Neural cell (in vitro differentiated cells): ENCODE data around the gene LPCAT1. TPM values are rescaled to one million over a fixed set of nuclear protein-coding genes. Genes with fewer than 3 reads are reported as not detected.

ENCODE experiments used
- H2AFZ ChIP-seq: fragments of 200-600, 300-800 bp; sonication (generic), shearing (Covaris generic); 2 replicates; pipeline ENCODE4 v1.6.0; 2014; ENCODE audit warnings: low read depth, mild to moderate bottlenecking, antibody characterized with exemption, low read length, moderate library complexity
- H3F3A ChIP-seq: fragments of 200-600 bp; shearing (Covaris generic); 2 replicates; pipeline ENCODE4 v1.6.1; 2016; ENCODE audit warnings: mild to moderate bottlenecking, moderate library complexity, mixed read lengths, antibody characterized with exemption, low read length; ENCODE audit not compliant: insufficient read depth, poor library complexity, severe bottlenecking
- H3K27ac ChIP-seq: fragments of 200-600, 300-800 bp; sonication (generic), shearing (Covaris generic); 2 replicates; pipeline ENCODE4 v1.5.1; 2014; ENCODE audit warnings: mild to moderate bottlenecking, low read length, moderate library complexity
- H3K27me3 ChIP-seq: fragments of 300-800, 200-600 bp; sonication (generic), shearing (Covaris generic); 2 replicates; pipeline ENCODE4 v1.6.0; 2014; ENCODE audit warnings: mild to moderate bottlenecking, low read depth, low read length, moderate library complexity; ENCODE audit not compliant: insufficient read depth
- H3K36me3 ChIP-seq: fragments of 300-800, 200-600 bp; sonication (generic), shearing (Covaris generic); 2 replicates; pipeline ENCODE4 v1.5.1; 2014; ENCODE audit warnings: mild to moderate bottlenecking, antibody characterized with exemption, low read length, moderate library complexity; ENCODE audit not compliant: insufficient read depth
- H3K4me2 ChIP-seq: fragments of 300-800, 200-600 bp; sonication (generic), shearing (Covaris generic); 2 replicates; pipeline ENCODE4 v1.6.0; 2014; ENCODE audit warnings: mild to moderate bottlenecking, low read length
- H3K4me3 ChIP-seq: fragments of 300-800, 200-600 bp; sonication (generic), shearing (Covaris generic); 2 replicates; pipeline ENCODE4 v1.5.1; 2014; ENCODE audit warnings: mild to moderate bottlenecking, low read length, moderate library complexity
- H3K79me2 ChIP-seq: fragments of 200-600 bp; shearing (Covaris generic); replicated peaks from 2 replicates; pipeline ENCODE4 v1.6.0; 2014; ENCODE audit warnings: mild to moderate bottlenecking, low read length, moderate library complexity; ENCODE audit not compliant: insufficient read depth
- H3K9ac ChIP-seq: fragments of 300-800, 200-600 bp; sonication (generic), shearing (Covaris generic); 2 replicates; pipeline ENCODE4 v1.6.1; 2016; ENCODE audit warnings: mild to moderate bottlenecking, low read length, mixed read lengths
- H3K9me2 ChIP-seq: fragments of 200-600 bp; shearing (Covaris generic); 2 replicates; pipeline ENCODE4 v1.6.1; 2016; ENCODE audit warnings: mild to moderate bottlenecking, low read length, mixed read lengths; ENCODE audit not compliant: insufficient read depth
- H3K9me3 ChIP-seq: fragments of 200-600, 300-800 bp; sonication (generic), shearing (Covaris generic); 2 replicates; pipeline ENCODE4 v1.6.1; 2016; ENCODE audit warnings: mild to moderate bottlenecking, mixed run types, low read length, moderate library complexity, mixed read lengths
- H4K20me1 ChIP-seq: fragments of 200-600 bp; shearing (Covaris generic); 2 replicates; pipeline ENCODE4 v1.6.1; 2016; ENCODE audit warnings: mild to moderate bottlenecking, mixed run types; ENCODE audit not compliant: insufficient read depth
- EP300 ChIP-seq: fragments of 450-650 bp; conservative IDR thresholded peaks from 2 replicates; pipeline ENCODE4 v1.6.1; 2014; ENCODE audit warnings: antibody characterized with exemption, mild to moderate bottlenecking, moderate library complexity; ENCODE audit not compliant: poor library complexity, severe bottlenecking
- EZH2 ChIP-seq: fragments of 200-600, 300-800 bp; shearing (Covaris generic), sonication (generic); IDR thresholded peaks from 2 replicates; pipeline ENCODE4 v1.6.1; 2014; ENCODE audit warnings: antibody characterized with exemption, low read length, borderline replicate concordance, mild to moderate bottlenecking; ENCODE audit not compliant: insufficient read depth, poor library complexity, severe bottlenecking
- MXI1 ChIP-seq: fragments of 450-650 bp; conservative IDR thresholded peaks from 2 replicates; pipeline ENCODE4 v1.6.1; 2014; ENCODE audit warnings: antibody characterized with exemption, mild to moderate bottlenecking; ENCODE audit not compliant: poor library complexity, severe bottlenecking
- POLR2AphosphoS5 ChIP-seq: IDR thresholded peaks from 2 replicates; pipeline ENCODE4 v1.6.1; 2012
- RAD21 ChIP-seq: fragments of 450-650 bp; conservative IDR thresholded peaks from 2 replicates; pipeline ENCODE4 v1.6.1; 2014; ENCODE audit warnings: antibody characterized with exemption, mild to moderate bottlenecking, moderate library complexity
- SMC3 ChIP-seq: fragments of 450-650 bp; conservative IDR thresholded peaks from 2 replicates; pipeline ENCODE4 v1.6.1; 2014; ENCODE audit warnings: antibody characterized with exemption, mild to moderate bottlenecking, moderate library complexity; ENCODE audit not compliant: poor library complexity
- TAF1 ChIP-seq: IDR thresholded peaks from 2 replicates; pipeline ENCODE4 v1.6.1; 2012; ENCODE audit warnings: low read depth
- polyA plus RNA-seq: library from polyadenylated mRNA; depleted of rRNA; stranded (reverse); fragments of >200 nt; gene quantifications from 2 replicates; pipeline ENCODE4 v1.2.3, GENCODE V29; 2014
- TF ChIP-seq, protein P1 (sequence below): IDR thresholded peaks from 2 replicates; pipeline ENCODE4 v1.6.1; 2012; ENCODE audit warnings: borderline replicate concordance
- TF ChIP-seq, protein P2 (sequence below): fragments of 450-650 bp; IDR thresholded peaks from 2 replicates; pipeline ENCODE4 v1.5.1; 2014; ENCODE audit warnings: antibody characterized with exemption, mild to moderate bottlenecking, moderate library complexity; ENCODE audit not compliant: poor library complexity, severe bottlenecking

Gene LPCAT1
- polyA plus RNA-seq, 1 donor from 2014 or later, result 61.8 TPM

DNA sequence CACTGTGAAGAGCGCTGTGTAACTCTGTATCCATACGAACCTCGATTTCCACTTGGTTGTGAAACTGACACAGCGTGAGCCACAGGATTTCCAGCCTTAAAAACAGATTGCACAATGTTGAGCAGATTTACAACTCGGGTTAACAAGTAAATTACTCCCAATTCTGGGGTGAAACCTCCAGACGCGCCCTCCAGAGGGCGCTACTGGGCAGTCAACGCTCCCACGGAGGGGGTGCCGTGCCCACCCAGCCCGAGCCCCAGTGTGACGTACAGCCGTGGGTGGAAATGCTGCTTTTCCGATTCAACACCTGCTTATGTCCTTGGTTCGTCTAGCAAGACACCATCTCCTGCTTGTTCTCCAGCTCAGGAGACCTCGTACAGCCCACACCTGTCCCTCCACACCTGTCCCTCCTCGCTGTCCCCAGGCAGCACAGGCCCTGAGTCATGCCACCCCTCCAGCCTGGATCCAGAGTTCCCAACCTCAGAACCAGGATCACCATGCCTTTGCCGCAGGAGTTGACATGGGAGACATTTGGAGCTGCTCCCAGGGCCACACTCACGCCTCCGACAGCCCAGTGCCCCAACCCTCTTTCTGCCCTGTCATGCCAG, 44.1 kb downstream of the LPCAT1 start:
- Histone ChIP-seq H4K20me1 (no peaks in the 10 kb centered on the region), H3K27me3 (no peaks in the 10 kb centered on the region), H3K9ac (no peak overlapping the region), H3K9me2 (no peaks in the 10 kb centered on the region), H3K36me3 (no peaks in the 10 kb centered on the region), H3K9me3 (no peaks in the 10 kb centered on the region), H2AFZ (no peak overlapping the region), H3K4me2 (no peak overlapping the region), H3F3A (no peaks in the 10 kb centered on the region), H3K27ac (no peak overlapping the region), H3K4me3 (no peak overlapping the region), H3K79me2 (no peaks in the 10 kb centered on the region)
- peak; percentile 28 for TF ChIP-seq RAD21
- no peak for TF ChIP-seq MXI1
- TF ChIP-seq SMC3, result peak; percentile 60
- TF ChIP-seq, protein P1, sequence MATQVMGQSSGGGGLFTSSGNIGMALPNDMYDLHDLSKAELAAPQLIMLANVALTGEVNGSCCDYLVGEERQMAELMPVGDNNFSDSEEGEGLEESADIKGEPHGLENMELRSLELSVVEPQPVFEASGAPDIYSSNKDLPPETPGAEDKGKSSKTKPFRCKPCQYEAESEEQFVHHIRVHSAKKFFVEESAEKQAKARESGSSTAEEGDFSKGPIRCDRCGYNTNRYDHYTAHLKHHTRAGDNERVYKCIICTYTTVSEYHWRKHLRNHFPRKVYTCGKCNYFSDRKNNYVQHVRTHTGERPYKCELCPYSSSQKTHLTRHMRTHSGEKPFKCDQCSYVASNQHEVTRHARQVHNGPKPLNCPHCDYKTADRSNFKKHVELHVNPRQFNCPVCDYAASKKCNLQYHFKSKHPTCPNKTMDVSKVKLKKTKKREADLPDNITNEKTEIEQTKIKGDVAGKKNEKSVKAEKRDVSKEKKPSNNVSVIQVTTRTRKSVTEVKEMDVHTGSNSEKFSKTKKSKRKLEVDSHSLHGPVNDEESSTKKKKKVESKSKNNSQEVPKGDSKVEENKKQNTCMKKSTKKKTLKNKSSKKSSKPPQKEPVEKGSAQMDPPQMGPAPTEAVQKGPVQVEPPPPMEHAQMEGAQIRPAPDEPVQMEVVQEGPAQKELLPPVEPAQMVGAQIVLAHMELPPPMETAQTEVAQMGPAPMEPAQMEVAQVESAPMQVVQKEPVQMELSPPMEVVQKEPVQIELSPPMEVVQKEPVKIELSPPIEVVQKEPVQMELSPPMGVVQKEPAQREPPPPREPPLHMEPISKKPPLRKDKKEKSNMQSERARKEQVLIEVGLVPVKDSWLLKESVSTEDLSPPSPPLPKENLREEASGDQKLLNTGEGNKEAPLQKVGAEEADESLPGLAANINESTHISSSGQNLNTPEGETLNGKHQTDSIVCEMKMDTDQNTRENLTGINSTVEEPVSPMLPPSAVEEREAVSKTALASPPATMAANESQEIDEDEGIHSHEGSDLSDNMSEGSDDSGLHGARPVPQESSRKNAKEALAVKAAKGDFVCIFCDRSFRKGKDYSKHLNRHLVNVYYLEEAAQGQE, result no peak
- TF ChIP-seq, protein P2, sequence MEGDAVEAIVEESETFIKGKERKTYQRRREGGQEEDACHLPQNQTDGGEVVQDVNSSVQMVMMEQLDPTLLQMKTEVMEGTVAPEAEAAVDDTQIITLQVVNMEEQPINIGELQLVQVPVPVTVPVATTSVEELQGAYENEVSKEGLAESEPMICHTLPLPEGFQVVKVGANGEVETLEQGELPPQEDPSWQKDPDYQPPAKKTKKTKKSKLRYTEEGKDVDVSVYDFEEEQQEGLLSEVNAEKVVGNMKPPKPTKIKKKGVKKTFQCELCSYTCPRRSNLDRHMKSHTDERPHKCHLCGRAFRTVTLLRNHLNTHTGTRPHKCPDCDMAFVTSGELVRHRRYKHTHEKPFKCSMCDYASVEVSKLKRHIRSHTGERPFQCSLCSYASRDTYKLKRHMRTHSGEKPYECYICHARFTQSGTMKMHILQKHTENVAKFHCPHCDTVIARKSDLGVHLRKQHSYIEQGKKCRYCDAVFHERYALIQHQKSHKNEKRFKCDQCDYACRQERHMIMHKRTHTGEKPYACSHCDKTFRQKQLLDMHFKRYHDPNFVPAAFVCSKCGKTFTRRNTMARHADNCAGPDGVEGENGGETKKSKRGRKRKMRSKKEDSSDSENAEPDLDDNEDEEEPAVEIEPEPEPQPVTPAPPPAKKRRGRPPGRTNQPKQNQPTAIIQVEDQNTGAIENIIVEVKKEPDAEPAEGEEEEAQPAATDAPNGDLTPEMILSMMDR, result peak; percentile 59

DNA sequence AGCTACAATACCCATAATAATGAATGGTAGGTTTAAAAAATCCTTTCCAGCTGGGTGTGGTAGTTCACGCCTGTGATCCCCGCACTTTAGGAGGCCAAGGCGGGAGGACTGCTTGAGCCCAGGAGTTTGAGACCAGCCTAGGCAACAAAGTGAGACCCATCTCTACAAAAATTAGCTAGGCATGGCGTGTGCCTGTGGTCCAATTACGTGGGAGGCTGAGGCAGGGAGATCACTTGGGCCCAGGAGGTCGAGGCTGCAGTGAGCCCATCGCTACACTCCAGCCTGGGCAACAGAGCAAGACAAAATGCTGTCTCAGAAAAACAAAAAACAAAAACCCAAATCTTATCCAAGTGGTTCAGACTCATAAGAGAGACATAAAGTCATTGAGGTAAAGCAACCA, 44.7 kb downstream of the LPCAT1 start:
- no peaks in the 10 kb centered on the region for H3K9me2 ChIP-seq
- no peak overlapping the region for H3K27ac ChIP-seq
- no peak overlapping the region for H2AFZ ChIP-seq
- TF ChIP-seq EZH2 (no peak), SMC3 (no peak), EP300 (no peak), RAD21 (no peak), TAF1 (no peak), MXI1 (no peak), POLR2AphosphoS5 (no peak)
- TF ChIP-seq, protein P1, result no peak
- TF ChIP-seq, protein P2, result no peak
- no peak overlapping the region for H3K9ac ChIP-seq
- H3K27me3 ChIP-seq, result no peaks in the 10 kb centered on the region
- no peaks in the 10 kb centered on the region for H3F3A ChIP-seq
- no peaks in the 10 kb centered on the region for H3K79me2 ChIP-seq
- H3K4me3 ChIP-seq, result no peak overlapping the region
- no peak overlapping the region for H3K4me2 ChIP-seq
- H4K20me1 ChIP-seq, result no peaks in the 10 kb centered on the region
- H3K36me3 ChIP-seq, result no peaks in the 10 kb centered on the region
- no peaks in the 10 kb centered on the region for H3K9me3 ChIP-seq
